Large intestine (tissue), 3 donors: ENCODE measurements around the gene EGF. TPM values are rescaled to one million over a fixed set of nuclear protein-coding genes. Genes with fewer than 3 reads are reported as not detected.

Experiments used
- DNase-seq, 2 donors: peaks; one replicate each; pipeline versions ENCODE4 v3.0.0 to v3.0.0-alpha.2; 2013
- H3K27ac ChIP-seq: one replicate; pipeline ENCODE4 v1.5.1; 2013; ENCODE audit warnings: low read length
- H3K27me3 ChIP-seq: 2 replicates; pipeline ENCODE4 v1.6.1; 2013; ENCODE audit warnings: low read length; ENCODE audit not compliant: control insufficient read depth, insufficient read depth
- H3K36me3 ChIP-seq: 2 replicates; pipeline ENCODE4 v1.6.1; 2013; ENCODE audit warnings: low read length; ENCODE audit not compliant: control insufficient read depth, insufficient read depth
- H3K4me1 ChIP-seq: one replicate; pipeline ENCODE4 v1.6.1; 2013; ENCODE audit warnings: low read length; ENCODE audit not compliant: control insufficient read depth, insufficient read depth
- H3K4me3 ChIP-seq: one replicate; pipeline ENCODE4 v1.5.1; 2013; ENCODE audit warnings: low read length
- H3K9me3 ChIP-seq: one replicate; pipeline ENCODE4 v1.6.1; 2013; ENCODE audit warnings: mild to moderate bottlenecking, low read depth, low read length, moderate library complexity; ENCODE audit not compliant: control insufficient read depth
- WGBS: methylation state at CpG from one replicate; pipeline ENCODE4 v1.1.5; 2013; ENCODE audit warnings: low lambda C conversion rate; ENCODE audit not compliant: insufficient coverage; 5-methylcytosine and 5-hydroxymethylcytosine counted together
- polyA plus RNA-seq: library from polyadenylated mRNA; unstranded; fragments of 120-200 nt; gene quantifications from one replicate; pipeline ENCODE4 v1.2.1, GENCODE V29; 2013

Gene EGF
- polyA plus RNA-seq, 1 donor, result 28.3 TPM

DNA sequence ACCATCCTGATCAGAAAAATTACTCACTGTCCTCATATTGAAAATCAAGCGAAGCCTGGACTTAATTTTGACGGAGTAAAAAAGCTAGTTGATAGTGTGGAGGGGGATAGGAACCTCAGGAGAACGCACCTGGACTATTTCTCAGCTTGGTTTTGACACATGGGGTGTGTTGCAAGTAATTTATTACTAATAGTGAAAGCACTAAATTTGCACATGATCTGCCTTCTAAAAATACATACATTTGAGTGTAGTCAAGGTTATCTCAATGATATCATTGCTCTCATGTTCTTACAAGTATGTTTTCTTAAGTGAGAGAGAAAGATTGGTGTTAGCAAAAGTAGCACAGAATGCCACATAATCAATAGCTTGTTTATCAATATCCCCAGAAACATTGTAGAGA lies 35.3 kb upstream of the EGF start:
- no peaks in the 10 kb centered on the region for H3K9me3 ChIP-seq
- no peak overlapping the region for H3K4me3 ChIP-seq
- H3K27ac ChIP-seq, result no peak overlapping the region
- H3K4me1 ChIP-seq, result no peaks in the 10 kb centered on the region
- WGBS, result 100% methylated on average over 3 of the region's 3 CpGs
- no peak for DNase-seq
- no peaks in the 10 kb centered on the region for H3K27me3 ChIP-seq
- no peaks in the 10 kb centered on the region for H3K36me3 ChIP-seq

DNA sequence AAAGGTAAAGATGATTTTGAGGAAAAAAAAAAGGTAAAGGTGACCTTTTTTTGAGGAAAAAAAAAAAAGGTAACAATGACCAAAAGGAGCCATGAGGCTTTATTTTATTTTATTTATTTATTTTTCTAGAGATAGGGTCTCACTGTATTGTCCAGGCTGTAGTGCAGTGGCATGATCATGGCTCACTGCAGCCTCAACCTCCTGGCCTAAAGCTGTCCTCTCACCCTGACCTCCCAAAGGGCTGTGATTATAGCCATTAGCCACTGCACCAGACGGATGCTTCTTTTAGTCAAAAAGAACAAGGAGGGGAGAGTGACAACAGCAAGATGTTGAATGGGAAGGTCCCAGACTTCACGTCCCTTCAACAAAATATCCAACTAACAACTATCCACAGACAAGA lies 34.3 kb upstream of the EGF start:
- H3K4me1 ChIP-seq, result no peaks in the 10 kb centered on the region
- H3K4me3 ChIP-seq, result no peak overlapping the region
- no peak overlapping the region for H3K27ac ChIP-seq
- H3K9me3 ChIP-seq, result no peaks in the 10 kb centered on the region
- no CpG with 5 or more reads among the region's 2 CpGs for WGBS
- DNase-seq, result no peak
- H3K27me3 ChIP-seq, result no peaks in the 10 kb centered on the region
- H3K36me3 ChIP-seq, result no peaks in the 10 kb centered on the region

DNA sequence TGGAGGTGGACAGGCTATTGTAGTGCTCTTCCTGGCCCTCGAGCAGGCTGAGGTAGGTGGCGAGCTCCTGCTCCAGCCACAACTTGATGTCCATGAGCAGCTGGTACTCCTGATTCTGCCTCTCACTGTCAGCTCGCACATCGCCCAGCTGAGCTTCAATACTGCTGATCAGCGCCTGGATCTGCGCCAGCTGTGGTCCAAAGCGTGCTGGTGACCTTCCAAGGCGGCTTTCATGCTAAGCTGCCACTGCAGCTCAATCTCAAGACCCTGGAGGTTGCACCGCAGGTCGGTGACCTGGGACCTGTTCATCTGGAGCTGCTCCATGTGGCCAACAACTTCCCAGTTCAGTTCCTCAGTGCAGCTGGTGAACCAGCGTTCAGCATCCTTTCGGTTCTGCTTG lies 33.6 kb upstream of the EGF start:
- 100% methylated on average over 1 of the region's 12 CpGs for WGBS
- Histone ChIP-seq H3K27me3 (no peaks in the 10 kb centered on the region), H3K27ac (no peak overlapping the region), H3K4me3 (no peak overlapping the region), H3K9me3 (no peaks in the 10 kb centered on the region), H3K36me3 (no peaks in the 10 kb centered on the region), H3K4me1 (no peaks in the 10 kb centered on the region)
- no peak for DNase-seq

DNA sequence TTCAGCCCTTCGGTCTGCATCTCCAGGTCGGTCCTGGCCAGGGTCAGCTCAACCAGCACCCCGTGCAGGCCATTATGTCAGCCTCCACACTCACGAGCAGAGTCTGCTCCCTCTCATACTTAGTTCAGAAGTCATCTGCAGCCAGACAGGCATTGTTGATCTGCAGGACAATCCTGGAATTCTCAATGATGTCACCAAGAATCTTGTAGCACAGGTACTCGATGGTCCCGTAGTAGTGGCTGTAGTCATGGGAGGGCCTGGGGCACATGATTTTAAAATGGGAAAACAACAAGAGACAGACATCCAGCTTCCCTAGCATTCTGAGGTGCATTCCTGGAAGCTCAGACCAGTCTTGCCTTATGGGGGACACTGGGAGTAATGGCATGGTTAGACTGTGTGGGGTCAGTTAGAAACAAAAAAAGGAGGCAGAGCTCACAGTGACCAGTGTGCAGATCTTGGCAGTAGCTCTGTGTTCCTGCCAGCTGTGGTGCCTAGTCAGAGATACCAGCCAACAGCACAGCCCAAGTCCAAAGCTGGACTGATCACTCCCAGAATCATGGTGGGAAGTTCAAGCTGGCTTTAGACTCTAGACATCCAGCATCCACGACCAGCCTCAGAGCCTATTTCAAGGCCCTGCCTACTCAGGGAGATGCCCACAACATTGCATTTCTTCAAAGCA lies 32.9 kb upstream of the EGF start:
- Histone ChIP-seq H3K27me3 (no peaks in the 10 kb centered on the region), H3K9me3 (no peaks in the 10 kb centered on the region), H3K4me3 (no peak overlapping the region), H3K4me1 (no peaks in the 10 kb centered on the region), H3K36me3 (no peaks in the 10 kb centered on the region), H3K27ac (no peak overlapping the region)
- DNase-seq, result no peak
- WGBS, result no CpG with 5 or more reads among the region's 7 CpGs

DNA sequence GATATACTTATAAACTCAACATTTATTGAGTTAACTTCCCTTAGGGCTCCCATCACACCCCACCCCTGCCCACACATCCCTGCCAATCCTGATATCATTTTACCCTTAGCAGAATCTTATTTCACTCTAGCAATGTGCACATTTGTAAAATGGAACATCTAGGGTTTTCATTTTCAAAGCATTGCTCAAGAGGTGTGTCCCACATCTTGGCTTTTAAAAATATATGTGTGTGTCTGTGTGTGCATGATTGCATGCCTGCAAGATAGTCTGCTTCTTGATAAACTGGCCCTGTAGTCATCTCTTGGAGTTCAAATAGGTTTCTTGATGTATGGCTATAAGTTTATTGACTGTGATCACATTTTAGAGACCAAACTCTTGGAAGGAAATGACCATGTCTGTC lies 26.4 kb upstream of the EGF start:
- Histone ChIP-seq H3K27me3 (peaks cover 2% of the 10 kb centered on the region), H3K36me3 (no peaks in the 10 kb centered on the region), H3K4me3 (no peak overlapping the region), H3K27ac (no peak overlapping the region), H3K4me1 (no peaks in the 10 kb centered on the region), H3K9me3 (no peaks in the 10 kb centered on the region)
- no peak for DNase-seq

DNA sequence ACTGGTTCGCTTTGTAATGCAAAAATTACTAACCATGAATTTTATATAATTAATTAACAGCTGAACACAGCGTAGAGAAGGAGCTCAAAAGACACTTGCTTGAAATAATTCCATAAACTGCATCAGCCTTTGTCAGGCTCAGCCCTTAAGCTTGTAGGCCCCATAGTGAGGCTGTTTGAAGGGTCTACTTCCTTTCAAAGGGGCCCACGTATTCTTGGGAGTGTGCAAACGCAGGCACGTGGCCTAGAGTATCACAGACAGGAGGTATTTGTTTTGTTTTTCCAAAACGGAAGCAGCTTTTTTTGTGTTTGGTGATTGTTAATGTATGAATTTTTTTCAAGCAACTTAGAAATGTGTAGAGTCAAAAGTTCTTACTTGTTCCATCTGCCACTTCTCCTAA lies 25.6 kb upstream of the EGF start:
- H3K9me3 ChIP-seq, result no peaks in the 10 kb centered on the region
- WGBS, result no CpG with 5 or more reads among the region's 6 CpGs
- no peak for DNase-seq
- no peak overlapping the region for H3K27ac ChIP-seq
- no peak overlapping the region for H3K4me3 ChIP-seq
- no peaks in the 10 kb centered on the region for H3K36me3 ChIP-seq
- no peaks in the 10 kb centered on the region for H3K4me1 ChIP-seq
- peaks cover 2% of the 10 kb centered on the region for H3K27me3 ChIP-seq

DNA sequence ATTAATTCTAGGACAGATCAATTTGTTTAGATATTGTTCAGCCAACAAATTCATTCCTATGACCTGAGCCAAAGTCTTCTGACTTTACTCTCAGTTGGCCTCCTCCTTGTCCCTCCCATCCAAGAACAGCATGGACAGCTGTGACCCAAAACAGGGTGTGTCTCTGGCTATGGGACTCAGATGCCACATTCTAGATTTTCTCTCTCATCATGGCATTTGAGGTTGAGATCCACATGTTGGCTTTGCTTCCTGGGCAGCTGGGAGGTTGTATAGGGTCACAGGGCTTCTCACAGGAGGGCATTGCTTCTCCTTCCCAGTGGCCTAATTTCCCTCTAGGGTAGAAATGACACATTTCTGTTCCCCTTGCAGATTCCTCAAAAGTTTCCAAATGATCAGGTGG lies 22.6 kb upstream of the EGF start:
- Histone ChIP-seq H3K4me3 (no peak overlapping the region), H3K9me3 (no peaks in the 10 kb centered on the region), H3K27me3 (peaks cover 2% of the 10 kb centered on the region), H3K27ac (no peak overlapping the region), H3K36me3 (no peaks in the 10 kb centered on the region), H3K4me1 (no peaks in the 10 kb centered on the region)
- no peak for DNase-seq

DNA sequence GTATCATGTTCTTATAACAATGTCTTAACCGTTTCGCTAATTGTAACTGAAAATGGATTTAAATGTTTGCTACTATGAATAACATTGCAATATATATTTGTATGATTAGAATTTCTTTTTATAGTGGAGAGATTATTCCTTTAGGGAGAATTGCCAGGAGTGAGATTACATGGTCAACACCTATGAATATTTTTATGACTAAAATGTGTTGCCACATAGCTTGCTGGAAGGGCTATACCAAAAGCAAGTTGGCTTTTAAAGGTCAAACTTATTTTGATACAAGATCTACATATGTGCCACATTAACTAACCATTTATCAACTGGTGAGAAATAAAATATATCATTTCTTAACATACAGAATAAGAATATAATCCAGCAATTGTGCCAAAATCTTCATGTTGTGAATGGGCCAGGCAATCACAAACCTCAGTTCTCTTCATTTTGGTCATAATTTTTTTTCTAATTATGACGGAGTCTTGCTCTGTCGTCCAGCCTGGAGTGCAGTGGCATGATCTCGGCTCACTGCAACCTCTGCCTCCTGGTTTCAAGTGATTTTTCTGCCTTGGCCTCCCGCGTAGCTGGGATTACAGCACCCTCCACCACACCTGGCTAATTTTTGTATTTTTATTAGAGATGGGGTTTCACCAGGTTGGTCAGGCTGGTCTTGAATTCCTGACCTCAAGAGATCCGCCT lies 10.0 kb upstream of the EGF start:
- Histone ChIP-seq H3K27ac (no peak overlapping the region), H3K4me3 (no peak overlapping the region), H3K9me3 (no peaks in the 10 kb centered on the region), H3K36me3 (no peaks in the 10 kb centered on the region), H3K27me3 (no peaks in the 10 kb centered on the region), H3K4me1 (no peaks in the 10 kb centered on the region)
- WGBS, result 100% methylated on average over 4 of the region's 8 CpGs
- no peak for DNase-seq

DNA sequence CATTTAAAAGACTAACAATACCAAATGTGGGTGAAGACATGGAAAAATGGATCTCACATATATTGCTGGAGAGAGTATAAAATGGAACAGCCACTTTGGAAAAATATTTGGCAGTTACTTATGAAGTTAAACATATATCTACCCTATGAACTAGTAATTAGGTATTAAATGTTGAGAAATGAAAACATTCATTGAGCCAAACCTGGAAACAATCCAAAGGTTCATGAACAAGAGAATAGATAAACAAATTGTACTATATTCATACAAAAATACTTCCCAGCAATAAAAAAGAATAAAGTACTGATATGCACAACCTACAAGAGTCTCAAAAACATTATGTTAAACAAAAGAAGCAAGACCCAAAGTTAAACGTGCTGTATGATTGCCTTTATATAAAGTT lies 4.0 kb upstream of the EGF start:
- no peaks in the 10 kb centered on the region for H3K27me3 ChIP-seq
- H3K4me3 ChIP-seq, result no peak overlapping the region
- WGBS, result 80% methylated on average over 1 of the region's 1 CpG
- peaks cover 11% of the 10 kb centered on the region for H3K4me1 ChIP-seq
- H3K36me3 ChIP-seq, result no peaks in the 10 kb centered on the region
- DNase-seq, result no peak
- no peaks in the 10 kb centered on the region for H3K9me3 ChIP-seq
- no peak overlapping the region for H3K27ac ChIP-seq

DNA sequence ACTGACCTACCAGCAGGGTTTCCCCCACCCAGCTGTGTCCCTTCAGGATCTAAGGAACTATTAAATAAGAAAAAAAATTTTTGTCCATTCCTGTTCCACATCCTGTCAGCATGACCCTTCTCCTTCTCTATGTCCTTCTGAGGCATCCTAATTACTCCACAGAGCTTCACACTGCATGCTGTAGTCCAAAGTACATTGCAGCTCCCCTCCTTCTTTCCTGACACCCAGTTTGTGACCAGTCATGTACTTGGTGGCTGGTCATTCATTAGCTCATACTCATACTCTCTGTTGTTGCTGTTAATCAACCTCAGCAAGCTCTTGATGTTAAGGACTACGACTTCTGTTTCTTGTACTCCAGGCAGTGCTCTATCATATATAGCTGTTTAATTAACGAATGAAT lies 2.4 kb upstream of the EGF start:
- H3K4me1 ChIP-seq, result peaks cover 18% of the 10 kb centered on the region

DNA sequence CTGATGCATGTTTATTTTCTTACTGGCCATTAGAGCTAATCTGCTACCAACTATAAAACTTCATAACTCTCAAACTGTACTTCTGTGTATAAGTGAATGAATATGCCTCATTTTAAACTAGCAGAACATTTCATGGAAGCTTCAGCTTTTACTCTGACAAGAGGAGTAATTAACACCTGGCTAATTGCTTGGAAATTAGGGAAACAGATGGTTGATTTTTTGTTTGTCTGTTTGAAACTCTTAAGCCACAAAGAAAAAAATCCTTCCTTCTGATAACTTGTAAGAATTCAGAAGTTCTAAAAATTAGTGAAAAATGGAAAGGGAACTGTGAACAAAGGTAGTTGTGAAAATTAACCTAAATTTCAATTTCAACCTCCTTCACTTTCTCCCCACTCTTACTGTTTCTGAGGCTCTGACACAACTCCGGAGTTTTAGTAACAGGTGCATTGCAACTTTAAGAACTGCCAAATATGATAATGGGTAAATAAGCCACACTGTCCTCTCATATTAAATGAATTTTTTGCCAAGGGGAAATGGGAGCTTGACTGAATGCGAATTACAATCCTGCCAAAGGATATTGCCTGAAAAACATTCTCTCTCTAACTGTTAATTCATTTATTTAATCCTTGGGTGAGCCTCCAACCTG lies 1.0 kb downstream of the EGF start:
- peak overlapping the region; percentile 40 for H3K4me3 ChIP-seq
- peak overlapping the region; percentile 91 for H3K27ac ChIP-seq

More for the DNA sequence above, 2.4 kb upstream of the EGF start:
- H3K4me3 ChIP-seq, result no peak overlapping the region
- no peaks in the 10 kb centered on the region for H3K36me3 ChIP-seq
- DNase-seq, result peak; percentile 79 to 90
- no peaks in the 10 kb centered on the region for H3K27me3 ChIP-seq
- no peaks in the 10 kb centered on the region for H3K9me3 ChIP-seq
- peak overlapping the region; percentile 64 for H3K27ac ChIP-seq
- WGBS, result 79% methylated on average over 2 of the region's 2 CpGs

More for the DNA sequence above, 1.0 kb downstream of the EGF start:
- Histone ChIP-seq H3K9me3 (no peaks in the 10 kb centered on the region), H3K27me3 (no peaks in the 10 kb centered on the region), H3K36me3 (no peaks in the 10 kb centered on the region), H3K4me1 (peaks cover 26% of the 10 kb centered on the region)
- WGBS, result 67% methylated on average over 1 of the region's 2 CpGs
- no peak for DNase-seq
